HG03039 (cell line): Measurements from ENCODE around the gene PITX1.

Source experiments
- ATAC-seq: cut with Tn5 transposase; IDR thresholded peaks from one replicate; pipeline ENCODE4 v1.9.1; 2021; ENCODE audit warnings: mild to moderate bottlenecking, moderate library complexity; ENCODE audit not compliant: unreplicated experiment

PITX1 gene

DNA sequence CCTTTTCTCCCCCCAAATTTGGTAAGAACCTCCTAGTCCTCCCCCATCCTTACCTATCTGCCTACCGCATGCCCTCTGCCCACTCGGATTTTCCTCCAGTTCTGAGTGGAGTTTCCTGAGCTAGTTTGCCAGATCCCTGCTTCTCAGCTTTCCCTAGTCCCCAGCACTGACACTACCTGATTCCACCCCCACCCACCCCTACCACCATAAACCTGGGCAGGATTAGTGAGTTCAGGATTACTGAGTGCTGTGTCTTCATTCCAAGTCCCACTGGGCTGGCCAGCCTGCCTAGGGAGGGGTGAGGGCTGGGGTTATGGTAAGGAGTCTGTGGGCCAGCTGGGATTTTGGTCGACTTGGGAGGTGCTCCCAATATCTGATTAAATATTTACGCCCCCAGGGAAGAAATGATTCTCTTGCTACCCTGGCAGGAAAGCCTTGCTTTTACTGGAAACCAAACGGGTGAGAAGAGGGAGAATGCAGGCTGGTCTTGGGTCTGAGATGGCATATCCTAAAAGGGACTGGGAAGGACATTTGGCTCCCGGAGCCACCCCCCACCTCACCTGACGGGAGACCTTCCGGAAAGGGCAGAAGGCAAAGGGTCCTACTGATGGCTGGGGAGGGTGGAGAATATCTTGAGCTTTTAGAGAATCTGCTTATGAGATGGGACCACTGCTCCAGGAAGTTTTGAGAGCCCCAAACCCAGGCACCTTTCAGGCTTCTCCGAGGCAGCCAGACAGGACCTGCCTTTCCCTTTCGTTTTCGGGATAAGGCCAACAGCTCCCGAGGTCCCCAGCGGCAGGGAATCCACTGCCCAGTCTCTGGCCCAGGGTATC, 3.7 kb downstream of the PITX1 start:
- ATAC-seq, result no peak

DNA sequence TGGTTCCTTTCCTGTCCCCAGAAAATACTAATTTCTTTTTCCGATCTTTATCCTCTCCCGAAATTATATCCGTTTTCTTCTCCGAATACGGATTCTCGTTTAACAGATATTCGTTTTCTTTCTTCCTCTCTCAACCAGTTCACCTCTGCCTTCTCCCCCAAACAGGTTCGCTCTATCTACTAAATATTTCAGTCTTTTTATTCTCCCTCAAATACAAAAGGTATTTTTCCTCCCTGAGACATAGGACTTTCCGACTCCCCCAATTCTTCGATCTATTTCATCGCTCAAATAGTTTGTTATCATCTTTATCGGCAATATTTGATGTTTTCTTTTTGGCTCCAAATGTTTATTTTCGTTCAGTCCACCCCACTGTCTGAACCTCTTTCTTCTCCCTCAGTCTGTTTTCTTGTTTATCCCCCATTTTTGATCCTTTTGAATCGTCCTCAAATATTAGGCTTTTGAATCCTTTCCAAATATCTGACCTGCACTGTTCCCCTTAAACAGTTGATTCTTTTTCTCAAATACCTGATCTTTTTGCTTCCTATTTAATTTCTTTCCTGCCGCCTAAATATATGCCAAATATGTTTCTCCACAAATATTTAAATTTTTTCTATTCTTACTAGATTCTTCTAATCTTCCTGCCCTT, 4.4 kb downstream of the PITX1 start:
- no peak for ATAC-seq

DNA sequence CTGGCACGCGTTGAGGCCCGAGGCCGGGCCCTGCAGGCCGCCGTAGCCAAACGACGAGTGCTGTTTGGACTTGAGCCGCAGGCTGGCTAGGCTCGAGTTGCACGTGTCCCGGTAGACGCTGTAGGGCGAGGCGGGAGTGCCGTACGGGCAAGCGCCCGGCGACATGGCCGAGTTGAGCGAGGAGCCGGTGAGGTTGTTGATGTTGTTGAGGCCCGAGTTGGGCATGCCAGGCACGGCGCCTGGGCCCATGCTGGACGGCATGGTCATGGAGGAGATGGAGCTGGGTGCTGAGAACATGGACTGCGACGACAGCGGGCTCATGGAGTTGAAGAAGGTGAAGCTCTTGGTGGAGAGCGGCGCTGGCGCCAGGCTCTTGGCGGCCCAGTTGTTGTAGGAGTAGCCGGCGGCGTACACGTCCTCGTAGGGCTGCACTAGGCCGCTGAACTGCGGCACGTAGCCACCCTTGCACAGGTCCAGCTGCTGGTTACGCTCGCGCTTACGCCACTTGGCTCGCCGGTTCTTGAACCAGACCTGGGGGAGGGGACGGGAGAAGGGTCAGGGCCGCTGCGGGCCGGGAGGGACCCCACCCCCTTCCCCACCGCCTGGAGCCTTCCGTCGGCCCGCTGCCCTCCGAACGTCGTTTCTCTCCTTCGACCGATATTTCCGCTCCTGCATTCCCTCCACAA, 5.1 kb downstream of the PITX1 start:
- ATAC-seq, result no peak

DNA sequence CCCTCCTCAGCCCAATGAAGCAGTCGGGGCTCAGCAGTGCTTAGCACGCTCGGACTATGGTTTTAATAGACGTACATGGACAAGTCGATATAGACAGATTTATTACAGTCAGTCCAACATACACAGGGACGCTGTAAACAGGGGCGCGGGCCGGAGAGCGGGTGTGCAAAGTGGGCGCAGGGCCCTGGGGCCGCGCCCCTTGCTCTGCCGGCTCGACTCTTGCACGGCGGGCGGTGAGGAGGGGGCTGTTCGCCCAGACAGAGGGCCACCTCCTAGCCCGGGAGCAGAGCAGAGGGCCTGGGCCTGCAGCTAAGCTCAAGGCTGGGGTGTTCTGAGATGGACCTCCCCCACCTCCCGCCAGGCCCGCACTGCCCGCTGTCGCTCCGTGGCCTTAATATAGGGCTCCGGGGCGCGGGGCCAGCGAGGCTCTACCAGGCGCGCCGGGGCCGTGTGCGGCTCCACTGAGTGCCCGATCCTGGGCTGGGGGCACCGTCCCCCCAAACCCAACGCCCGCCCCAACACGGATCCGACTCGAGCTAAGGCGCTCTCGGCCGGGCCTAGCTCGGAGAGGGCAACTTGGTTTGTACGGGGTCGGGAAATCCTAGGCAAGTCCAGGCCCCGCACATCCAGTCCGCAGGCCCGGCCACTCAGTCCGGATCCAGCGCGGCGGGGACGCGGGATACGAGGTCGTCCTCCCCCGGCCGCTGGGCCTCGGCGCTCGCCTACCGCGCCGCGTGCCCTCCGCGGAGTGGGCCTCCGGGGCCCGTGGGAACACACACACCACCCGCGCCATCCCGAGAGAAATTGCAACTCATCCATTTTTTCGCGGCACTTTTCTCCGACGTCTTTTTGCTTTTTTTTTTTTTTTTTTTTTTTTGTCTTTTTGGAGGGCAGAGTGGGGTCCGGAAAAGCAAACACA, 6.1 kb downstream of the PITX1 start:
- no peak for ATAC-seq

DNA sequence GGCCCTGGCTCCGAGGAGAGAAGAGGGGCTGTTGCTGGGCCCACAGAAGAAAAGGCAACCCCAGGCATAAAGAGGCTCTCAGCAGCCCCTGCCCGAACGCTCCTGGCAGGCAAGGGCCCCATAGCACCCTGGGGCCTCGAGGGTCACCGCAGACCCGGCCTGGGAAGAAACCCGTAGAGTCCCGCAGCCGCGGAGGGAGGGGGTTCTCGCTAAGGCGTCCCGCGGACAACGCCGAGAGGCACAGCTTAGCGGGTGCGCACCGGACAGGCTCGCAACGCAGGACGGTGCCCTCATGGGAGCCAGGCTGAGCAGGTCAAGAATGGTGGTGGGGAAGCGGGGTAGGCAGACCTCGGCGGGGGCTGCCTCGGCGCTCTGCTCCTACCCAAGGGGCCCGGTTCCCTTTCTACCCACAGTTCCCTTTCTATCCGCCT, 6.7 kb downstream of the PITX1 start:
- ATAC-seq, result no peak

DNA sequence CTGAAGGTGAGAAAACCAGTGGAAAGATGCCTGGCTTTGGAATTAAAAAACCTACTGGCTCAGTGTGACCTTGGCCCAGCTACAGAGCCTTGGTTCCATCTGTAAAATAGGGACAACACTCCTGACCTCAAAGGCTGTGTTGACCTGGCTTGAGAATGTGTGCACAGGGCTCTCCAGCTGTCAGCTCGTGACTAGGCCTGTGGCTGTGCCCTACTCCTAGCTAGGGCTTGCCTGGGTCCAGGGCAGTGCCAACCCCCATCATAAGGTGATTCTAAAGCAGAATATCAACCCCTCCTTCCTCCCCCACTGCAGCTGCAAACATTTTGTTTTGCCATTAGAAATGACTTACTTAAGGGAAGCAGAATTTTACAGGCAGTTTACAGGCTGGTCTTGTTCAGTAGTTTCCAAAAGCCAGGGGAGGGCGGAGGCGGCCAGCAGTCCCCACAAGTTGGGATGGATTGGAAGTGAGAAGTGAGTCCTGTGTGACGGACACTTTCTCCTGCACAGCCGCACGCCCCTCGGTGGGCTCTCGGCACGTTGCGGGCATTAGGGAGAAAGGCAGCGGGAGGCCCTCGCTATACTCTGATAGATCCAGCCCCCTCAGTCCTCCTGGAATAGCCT, 7.3 kb downstream of the PITX1 start:
- ATAC-seq, result no peak

DNA sequence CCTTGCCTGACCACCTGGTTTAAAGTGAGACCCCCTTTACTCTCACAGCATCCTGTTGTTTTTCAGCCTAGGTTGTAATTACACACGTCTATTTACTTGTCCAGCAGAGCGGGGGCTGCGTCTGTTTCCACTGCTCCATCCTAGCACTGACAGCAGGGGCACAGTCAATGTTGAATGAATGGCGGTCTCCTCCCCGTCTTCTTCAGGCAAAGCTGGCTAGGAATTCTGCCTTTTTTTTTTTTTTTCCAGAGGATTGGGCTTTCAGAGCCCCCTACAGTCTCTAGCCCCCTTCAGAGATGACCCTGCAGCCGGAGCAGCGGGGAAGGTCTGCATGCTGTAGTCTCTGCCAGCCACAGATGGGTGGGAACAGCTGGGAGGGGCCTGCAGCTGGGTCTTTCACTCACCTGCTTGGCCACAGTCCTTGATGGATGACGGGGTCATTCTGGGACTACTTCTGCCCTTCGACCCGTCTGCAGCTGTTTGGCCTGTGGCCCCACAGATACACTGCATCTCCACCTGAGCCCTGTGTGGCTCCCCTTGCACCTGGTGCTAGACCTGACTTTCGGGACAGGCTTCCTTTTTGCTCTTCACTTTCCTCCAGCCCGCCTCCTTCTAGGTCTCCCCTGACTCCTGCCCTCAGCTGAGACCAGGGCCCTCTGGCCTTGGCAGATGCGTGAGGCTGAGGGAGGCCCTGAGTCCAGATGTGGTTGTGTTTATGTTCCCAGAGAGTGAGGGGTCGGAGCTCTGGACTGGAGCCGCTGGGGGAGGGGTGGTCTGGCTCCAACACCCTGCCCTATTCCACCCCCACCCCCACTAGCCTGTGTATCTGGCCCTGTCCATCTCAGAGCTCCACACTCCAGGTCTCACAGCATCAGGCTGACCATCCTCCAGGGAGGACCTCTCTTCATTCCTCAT, 8.0 kb downstream of the PITX1 start:
- ATAC-seq, result no peak

DNA sequence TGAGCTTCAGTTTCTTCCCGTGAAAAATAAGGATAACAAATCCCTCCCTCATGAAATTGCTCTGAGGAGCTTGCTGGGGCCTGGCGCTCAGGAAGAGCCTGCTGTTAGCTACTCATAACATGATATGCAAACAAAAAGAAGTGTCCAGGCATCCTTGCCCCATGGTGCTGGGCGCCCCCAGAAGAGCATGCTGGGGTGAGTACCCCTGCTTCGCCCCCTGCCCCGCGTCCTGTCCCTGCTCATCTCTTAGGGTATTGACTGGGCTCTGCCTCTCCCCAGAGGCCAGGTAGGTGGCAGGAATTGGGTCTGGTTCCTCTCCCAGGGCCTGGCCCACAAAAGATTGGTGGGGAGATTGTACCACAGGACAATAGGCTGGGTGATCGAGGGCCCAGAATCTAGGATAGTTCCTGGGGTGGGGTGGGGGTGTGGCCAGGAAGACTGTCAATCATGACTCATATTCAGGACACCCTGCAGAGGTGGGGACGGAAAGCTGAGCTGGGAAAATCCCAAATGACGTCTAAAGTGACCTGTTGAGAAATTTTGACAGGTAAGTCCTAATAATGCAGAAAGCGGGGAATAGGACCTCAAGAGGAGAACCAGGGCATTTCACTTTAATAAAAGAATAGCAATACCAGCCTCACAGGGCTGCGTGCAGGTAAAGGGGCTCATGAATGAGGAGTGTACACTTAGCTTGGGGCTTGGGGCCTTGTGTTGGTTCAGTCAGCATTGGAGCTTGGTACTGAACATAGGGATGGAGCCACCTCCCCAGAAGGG, 8.9 kb downstream of the PITX1 start:
- no peak for ATAC-seq

DNA sequence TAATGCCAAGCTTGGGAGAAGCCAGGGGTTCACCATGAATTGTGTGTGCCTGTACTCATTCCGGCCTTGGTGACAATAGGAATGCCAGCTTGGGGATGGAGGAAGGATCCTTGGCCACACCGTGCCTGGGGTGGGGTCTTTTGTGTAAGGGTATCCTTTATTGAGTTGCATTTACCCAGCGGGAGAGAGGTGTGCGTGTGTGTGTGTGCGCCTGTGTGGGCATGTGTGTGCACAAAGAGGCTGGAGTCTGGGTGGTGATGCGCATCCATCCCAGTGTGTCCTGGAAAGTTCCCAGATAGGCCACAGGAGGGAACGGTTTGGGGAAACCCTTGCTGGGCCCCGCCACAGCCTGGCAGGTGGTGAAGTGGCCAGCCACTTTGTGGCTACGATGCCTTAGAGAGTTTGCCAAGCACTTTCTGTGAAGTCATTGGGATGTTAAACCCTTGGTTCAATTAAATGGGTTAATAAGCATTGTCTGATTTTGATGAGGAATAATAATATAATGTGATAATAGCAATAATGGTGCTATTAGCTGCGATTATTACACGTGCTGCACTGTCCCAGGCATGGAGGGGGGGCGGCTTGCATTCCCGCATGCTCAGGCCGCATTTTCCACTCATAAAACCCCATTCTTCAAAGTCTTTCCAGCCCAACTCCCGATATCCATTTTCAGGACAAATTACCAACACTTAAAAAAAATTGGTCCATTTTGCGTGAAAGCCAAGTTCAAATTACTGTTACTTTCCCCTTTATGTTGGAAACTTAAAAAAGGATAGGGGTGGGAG, 13.7 kb downstream of the PITX1 start:
- no peak for ATAC-seq

DNA sequence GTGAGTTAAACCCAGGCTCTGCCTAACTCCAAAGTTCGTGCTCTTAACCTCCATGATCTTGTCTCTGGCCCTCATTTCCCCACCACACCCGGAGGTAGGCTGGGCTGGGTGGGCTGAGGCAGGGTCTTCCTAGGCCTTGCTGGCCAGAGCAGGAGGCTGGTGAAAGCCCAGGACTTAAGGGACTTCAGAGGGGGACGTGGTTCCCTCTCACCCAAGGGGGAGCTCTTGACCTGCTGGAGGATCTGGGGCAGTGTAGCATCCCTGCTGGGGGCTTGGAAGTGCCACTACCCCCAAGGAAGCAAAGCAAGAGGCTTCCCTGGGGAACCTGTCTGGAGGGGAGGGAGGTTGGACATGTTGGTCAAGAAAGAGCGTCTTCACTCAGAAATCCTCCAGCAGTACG, 14.7 kb downstream of the PITX1 start:
- ATAC-seq, result no peak

DNA sequence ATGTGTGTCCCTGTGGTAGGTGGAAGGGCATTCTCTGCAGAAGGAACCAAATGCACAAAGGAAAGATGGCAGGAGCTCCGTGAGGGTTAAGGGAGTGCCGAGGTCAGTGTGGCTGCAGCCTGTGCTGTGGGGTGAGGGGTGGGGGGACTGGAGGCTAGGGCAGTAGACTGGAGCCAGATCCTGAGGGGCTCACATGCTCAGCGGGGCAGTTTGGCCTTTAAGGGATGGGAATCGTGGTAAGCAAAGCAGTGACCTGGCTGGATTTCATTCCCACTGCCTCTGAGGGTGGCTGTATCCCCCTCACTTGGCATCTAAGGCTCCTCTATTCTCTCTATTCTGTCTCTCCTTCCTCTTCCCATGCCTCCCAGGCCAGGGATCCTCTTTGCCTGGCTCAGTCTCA, 15.6 kb downstream of the PITX1 start:
- ATAC-seq, result no peak

DNA sequence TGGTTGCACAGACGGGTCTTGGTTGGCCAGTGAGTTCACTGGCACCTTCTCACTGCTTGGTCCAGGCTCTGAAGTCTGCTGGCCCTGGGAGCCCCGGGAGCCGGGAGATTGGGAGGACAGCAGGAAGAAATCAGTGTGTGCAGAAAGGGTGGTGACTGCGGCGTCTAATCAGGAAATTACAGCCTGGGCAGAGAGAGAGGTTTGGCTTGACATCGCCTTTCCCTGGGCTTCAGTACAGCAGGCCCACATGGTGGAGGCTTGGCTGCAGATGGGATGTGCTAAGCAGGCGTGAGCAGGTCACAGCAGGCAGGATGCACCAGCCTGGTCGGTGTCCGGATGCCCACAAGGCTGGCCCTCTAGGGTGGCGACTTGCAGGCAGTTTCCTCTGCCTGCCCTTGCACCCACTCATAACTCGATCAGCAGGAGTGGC, 17.2 kb downstream of the PITX1 start:
- no peak for ATAC-seq

DNA sequence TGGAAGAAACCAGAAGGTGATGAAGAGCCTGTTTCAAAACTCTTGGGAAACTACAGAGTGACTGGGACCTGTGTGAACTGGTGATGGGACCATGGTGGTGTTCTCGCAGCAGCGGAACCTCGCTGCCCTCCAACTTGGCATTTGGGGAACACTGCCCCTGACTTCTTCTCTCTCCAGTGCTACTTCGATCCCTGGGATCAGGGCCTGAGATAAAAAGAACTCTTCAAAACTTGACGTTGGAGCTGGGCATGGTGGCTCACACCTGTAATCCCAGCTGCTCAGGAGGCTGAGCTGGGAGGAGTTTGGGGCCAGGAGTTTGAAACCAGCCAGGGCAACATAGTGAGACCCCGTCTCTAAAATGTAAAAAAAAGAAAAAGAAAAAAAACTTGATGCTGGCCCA, 18.1 kb downstream of the PITX1 start:
- no peak for ATAC-seq

DNA sequence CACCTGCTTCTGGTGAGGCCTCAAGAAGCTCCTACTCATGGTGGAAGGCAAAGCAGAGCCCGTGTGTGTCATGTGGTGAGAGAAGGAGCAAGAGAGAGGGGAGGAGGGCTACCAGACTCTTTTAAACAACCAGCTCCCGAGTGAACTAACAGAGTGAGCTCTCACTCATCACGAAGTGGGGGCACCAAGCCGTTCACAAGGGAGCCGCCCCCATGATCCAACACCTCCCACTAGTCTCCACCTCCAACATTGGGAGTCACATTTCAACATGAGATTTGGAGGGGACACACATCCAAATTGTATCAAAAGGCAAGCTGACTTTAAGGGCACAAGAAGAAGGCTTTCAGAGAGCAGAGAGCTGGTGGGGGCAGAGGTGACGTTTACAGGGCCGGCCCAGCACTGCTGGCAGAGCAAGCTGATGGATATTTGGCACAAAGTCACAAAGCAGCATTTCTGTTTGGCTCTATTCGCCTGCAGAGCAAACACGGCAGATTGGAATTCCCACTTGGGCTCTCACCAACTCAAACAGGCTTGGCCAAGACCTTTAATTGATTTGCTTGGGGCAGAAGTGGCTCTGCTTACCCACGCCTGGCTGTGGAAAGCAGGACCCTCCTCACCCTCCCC, 20.0 kb downstream of the PITX1 start:
- no peak for ATAC-seq

DNA sequence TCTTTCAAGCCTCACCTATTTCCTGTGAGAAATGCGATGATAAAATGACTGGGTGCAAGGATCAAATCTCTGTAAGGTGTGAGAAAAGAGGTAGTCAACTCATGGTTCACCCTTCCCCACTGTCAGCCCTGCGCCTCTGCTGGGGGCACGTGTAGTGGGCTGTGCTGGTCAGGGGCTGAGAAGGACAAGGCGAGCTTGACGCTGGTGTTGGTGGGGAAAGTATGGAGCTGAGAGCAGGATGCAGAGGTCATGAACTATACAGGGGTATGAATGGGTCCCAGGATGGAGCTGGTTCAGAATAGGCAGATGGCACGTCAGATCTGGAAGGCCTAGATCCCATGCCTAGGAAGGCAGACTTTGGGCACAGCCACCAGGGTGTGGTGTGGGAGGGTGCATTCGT, 20.6 kb downstream of the PITX1 start:
- ATAC-seq, result no peak

DNA sequence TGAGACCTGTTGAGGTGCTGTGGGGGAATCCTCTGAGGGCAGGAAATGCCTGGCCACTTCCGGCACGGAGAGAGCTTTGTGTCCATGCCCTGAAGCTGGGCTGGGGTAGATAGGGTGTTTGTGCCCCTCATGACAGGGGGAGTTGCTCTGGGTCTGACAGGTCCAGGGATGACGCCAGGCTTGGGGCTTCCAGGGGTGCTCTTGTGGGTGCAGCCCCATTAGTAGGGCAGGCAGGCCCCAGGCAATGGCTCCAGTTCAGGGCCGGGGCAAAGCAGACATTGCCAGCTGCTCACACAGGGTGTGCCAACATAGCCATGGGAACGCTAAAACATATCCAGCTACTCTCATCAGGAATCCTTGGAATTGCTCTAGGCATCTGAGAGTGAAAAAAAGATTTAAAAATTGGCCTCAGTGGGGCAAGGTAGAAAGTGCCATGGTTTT, 21.1 kb downstream of the PITX1 start:
- no peak for ATAC-seq

DNA sequence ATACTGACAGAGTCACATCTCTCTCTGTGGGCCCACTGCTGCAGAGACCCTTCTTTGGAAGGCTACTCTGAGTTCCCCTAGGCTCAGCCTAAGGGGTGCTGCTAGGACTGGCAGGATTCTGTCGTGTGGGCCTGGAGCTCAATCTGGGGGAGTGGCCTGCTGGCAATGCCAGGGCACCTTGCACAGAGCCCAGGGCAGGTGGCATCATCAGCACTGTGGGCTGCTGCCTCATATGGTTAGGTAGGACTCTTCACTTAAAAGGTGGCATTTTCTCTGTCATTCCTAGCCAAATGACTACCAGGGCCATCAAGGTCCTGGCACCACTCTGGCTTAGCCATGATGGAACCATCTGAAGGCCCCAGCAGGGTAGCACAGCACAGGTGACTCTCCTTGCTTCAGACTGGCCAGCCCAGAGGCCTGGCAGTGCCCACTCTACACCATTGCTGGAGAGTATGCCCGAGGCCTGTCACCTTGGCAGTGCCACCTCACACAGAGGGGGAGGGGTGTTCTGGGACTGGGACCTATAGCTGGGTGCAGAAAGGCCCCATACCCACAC, 21.9 kb downstream of the PITX1 start:
- no peak for ATAC-seq
